ENCODE results near the gene NAGPA. TPM values are rescaled to one million over a fixed set of nuclear protein-coding genes. Genes with fewer than 3 reads are reported as not detected.

NAGPA gene
- total and polyA plus RNA-seq, 2 of the 13 experiments (the other 11 are each of a cell fraction or from before 2014, with no cell fraction given), result 27.1 to 60.3 TPM

GRCh38 chr16:5033256-5034166 is at the start of gene NAGPA (continued):
- TF ChIP-seq ZNF280B (CRISPR knock-in tag; IDR thresholded peaks at IDR 0.05; ENCODE audit: borderline replicate concordance), result peak; percentile 74; the same call in 1 of the 2 replicates
- peak; percentile 70 for TF ChIP-seq HIC2 (CRISPR knock-in tag; IDR thresholded peaks at IDR 0.05; ENCODE audit: low read depth)
- TF ChIP-seq NFE2 (CRISPR knock-in tag; IDR thresholded peaks at IDR 0.05), result no peak
- TF ChIP-seq CHCHD3 (CRISPR knock-in tag; IDR thresholded peaks at IDR 0.05), result peak; percentile 80
- peak; percentile 54 for TF ChIP-seq ZNF367 (CRISPR knock-in tag; IDR thresholded peaks at IDR 0.05; ENCODE audit: borderline replicate concordance)
- TF ChIP-seq MXD4 (CRISPR knock-in tag; IDR thresholded peaks at IDR 0.05), result peak; percentile 89
- no peak for TF ChIP-seq GABPA (IDR thresholded peaks at IDR 0.05; ENCODE audit: low read depth, low read length)
- TF ChIP-seq GABPA (CRISPR knock-in tag; IDR thresholded peaks at IDR 0.05; ENCODE audit: low read depth), result peak; percentile 78
- TF ChIP-seq SRF (IDR thresholded peaks at IDR 0.05; ENCODE audit: low read depth, low read length), result peak; percentile 70; the same call in 1 of the 2 replicates
- peak; percentile 30; the same call in 1 of the 2 replicates for TF ChIP-seq CHD2 (IDR thresholded peaks at IDR 0.05; ENCODE audit: low read depth, low read length)
- peak; percentile 83 for TF ChIP-seq GATAD2A (CRISPR knock-in tag; IDR thresholded peaks at IDR 0.05)
- TF ChIP-seq ZNF263 (CRISPR knock-in tag; IDR thresholded peaks at IDR 0.05), result peak; percentile 77; the same call in 1 of the 2 replicates
- peak; percentile 91 for TF ChIP-seq KLF12 (CRISPR knock-in tag; IDR thresholded peaks at IDR 0.05; ENCODE audit: borderline replicate concordance)
- peak; percentile 91 for TF ChIP-seq ZNF704 (CRISPR knock-in tag; IDR thresholded peaks at IDR 0.05; ENCODE audit: borderline replicate concordance)
- TF ChIP-seq PRDM10 (CRISPR knock-in tag; IDR thresholded peaks at IDR 0.05; ENCODE audit: low read depth), result 0 out of 2 replicates have a peak, but pooled peaks have one; percentile 59
- peak; percentile 81 for TF ChIP-seq TIGD3 (CRISPR knock-in tag; IDR thresholded peaks at IDR 0.05; ENCODE audit: borderline replicate concordance)
- no peak for TF ChIP-seq MEIS1 (CRISPR knock-in tag; IDR thresholded peaks at IDR 0.05; ENCODE audit: borderline replicate concordance)
- no peak for TF ChIP-seq NFIB (CRISPR knock-in tag; IDR thresholded peaks at IDR 0.05; ENCODE audit: borderline replicate concordance)
- no peak; the same call in 1 of the 2 replicates for TF ChIP-seq ZNF136 (CRISPR knock-in tag; IDR thresholded peaks at IDR 0.05; ENCODE audit: low read depth)

All from HepG2 (cell line).